ENCODE results near the gene EPB41L1. TPM values are rescaled to one million over a fixed set of nuclear protein-coding genes. Genes with fewer than 3 reads are reported as not detected.

EPB41L1 gene
- total and polyA plus RNA-seq, 2 experiments from 2014 or later: 17.0 to 19.2 TPM

GRCh38 chr20:36259177-36260061, 104.9 kb downstream of the EPB41L1 start:
- no peak for DNase-seq
- H3K9me3 ChIP-seq (ENCODE audit: low read depth): no peaks in the 10 kb centered on the region
- H3K9ac ChIP-seq: no peak overlapping the region
- 38 to 45% methylated on average over 15 to 16 of the region's 16 CpGs for WGBS, 2 experiments (ENCODE audit: low coverage in 1 of 2, low lambda C conversion rate in 2 of 2, missing lambda C conversion rate in 2 of 2)
- no peaks in the 10 kb centered on the region for H3K79me2 ChIP-seq (ENCODE audit: insufficient read depth)
- TF ChIP-seq EZH2phosphoT487 (IDR thresholded peaks at IDR 0.05; ENCODE audit: insufficient read depth, low read depth) (no peak), EZH2 (IDR thresholded peaks at IDR 0.05; ENCODE audit: insufficient read depth, poor library complexity, severe bottlenecking) (no peak)
- in situ Hi-C loops (cut with MboI): no loop called here
- no peaks in the 10 kb centered on the region for H3F3A ChIP-seq (ENCODE audit: insufficient read depth)
- no peaks in the 10 kb centered on the region for H4K20me1 ChIP-seq (ENCODE audit: insufficient read depth)
- H3K4me1 ChIP-seq (ENCODE audit: insufficient read depth): no peaks in the 10 kb centered on the region
- no peak overlapping the region for H2AFZ ChIP-seq
- no peaks in the 10 kb centered on the region; the same call in 1 of the 2 replicates for H3K36me3 ChIP-seq (ENCODE audit: low read depth)
- H3K9me2 ChIP-seq (ENCODE audit: insufficient read depth): no peaks in the 10 kb centered on the region
- H3K4me2 ChIP-seq (ENCODE audit: unreplicated experiment): no peak overlapping the region
- H3K27ac ChIP-seq: no peak overlapping the region
- no peak overlapping the region for H3K4me3 ChIP-seq
- H3K27me3 ChIP-seq (replicated peaks; ENCODE audit: insufficient read depth): no peaks in the 10 kb centered on the region; the same call in 1 of the 2 replicates

GRCh38 chr20:36260316-36260715, 105.8 kb downstream of the EPB41L1 start:
- Histone ChIP-seq H3K27ac (no peak overlapping the region), H3K4me2 (ENCODE audit: unreplicated experiment) (no peak overlapping the region), H4K20me1 (ENCODE audit: insufficient read depth) (no peaks in the 10 kb centered on the region), H3K27me3 (replicated peaks; ENCODE audit: insufficient read depth) (no peaks in the 10 kb centered on the region; the same call in 1 of the 2 replicates), H3K4me1 (ENCODE audit: insufficient read depth) (no peaks in the 10 kb centered on the region), H3K9me2 (ENCODE audit: insufficient read depth) (no peaks in the 10 kb centered on the region), H3K4me3 (no peak overlapping the region), H3F3A (ENCODE audit: insufficient read depth) (no peaks in the 10 kb centered on the region), H3K9me3 (ENCODE audit: low read depth) (no peaks in the 10 kb centered on the region), H3K9ac (no peak overlapping the region), H2AFZ (no peak overlapping the region), H3K79me2 (ENCODE audit: insufficient read depth) (no peaks in the 10 kb centered on the region), H3K36me3 (ENCODE audit: low read depth) (no peaks in the 10 kb centered on the region; the same call in 1 of the 2 replicates)
- in situ Hi-C loops (cut with MboI): no loop called here
- TF ChIP-seq EZH2 (IDR thresholded peaks at IDR 0.05; ENCODE audit: insufficient read depth, poor library complexity, severe bottlenecking) (no peak), EZH2phosphoT487 (IDR thresholded peaks at IDR 0.05; ENCODE audit: insufficient read depth, low read depth) (no peak)
- WGBS, 2 experiments (ENCODE audit: low coverage in 1 of 2, low lambda C conversion rate in 2 of 2, missing lambda C conversion rate in 2 of 2): 58 to 59% methylated on average over 7 of the region's 7 CpGs
- no peak for DNase-seq

GRCh38 chr20:36261389-36262105, 107.0 kb downstream of the EPB41L1 start:
- Histone ChIP-seq H3K27me3 (replicated peaks; ENCODE audit: insufficient read depth) (no peaks in the 10 kb centered on the region; the same call in 1 of the 2 replicates), H3K9me3 (ENCODE audit: low read depth) (no peaks in the 10 kb centered on the region), H4K20me1 (ENCODE audit: insufficient read depth) (no peaks in the 10 kb centered on the region), H2AFZ (no peak overlapping the region), H3F3A (ENCODE audit: insufficient read depth) (no peaks in the 10 kb centered on the region), H3K27ac (no peak overlapping the region), H3K79me2 (ENCODE audit: insufficient read depth) (no peaks in the 10 kb centered on the region), H3K36me3 (ENCODE audit: low read depth) (no peaks in the 10 kb centered on the region; the same call in 1 of the 2 replicates), H3K9ac (no peak overlapping the region), H3K9me2 (ENCODE audit: insufficient read depth) (no peaks in the 10 kb centered on the region), H3K4me3 (no peak overlapping the region), H3K4me2 (ENCODE audit: unreplicated experiment) (no peak overlapping the region), H3K4me1 (ENCODE audit: insufficient read depth) (no peaks in the 10 kb centered on the region)
- TF ChIP-seq EZH2 (IDR thresholded peaks at IDR 0.05; ENCODE audit: insufficient read depth, poor library complexity, severe bottlenecking) (no peak), EZH2phosphoT487 (IDR thresholded peaks at IDR 0.05; ENCODE audit: insufficient read depth, low read depth) (no peak)
- 73 to 75% methylated on average over 12 of the region's 12 CpGs for WGBS, 2 experiments (ENCODE audit: low coverage in 1 of 2, low lambda C conversion rate in 2 of 2, missing lambda C conversion rate in 2 of 2)
- DNase-seq: no peak
- in situ Hi-C loops (cut with MboI): no loop called here

- H4K20me1 ChIP-seq (ENCODE audit: insufficient read depth): no peaks in the 10 kb centered on the region
- no peaks in the 10 kb centered on the region for H3K79me2 ChIP-seq (ENCODE audit: insufficient read depth)
- H3K36me3 ChIP-seq (ENCODE audit: low read depth): no peaks in the 10 kb centered on the region
- in situ Hi-C loops (cut with MboI): no loop called here
- 78% methylated on average over 12 of the region's 12 CpGs for WGBS, 2 experiments (ENCODE audit: low coverage in 1 of 2, low lambda C conversion rate in 2 of 2, missing lambda C conversion rate in 2 of 2)
- no peak for TF ChIP-seq EZH2phosphoT487 (IDR thresholded peaks at IDR 0.05; ENCODE audit: insufficient read depth, low read depth)
- no peak for TF ChIP-seq EZH2 (IDR thresholded peaks at IDR 0.05; ENCODE audit: insufficient read depth, poor library complexity, severe bottlenecking)
- no peaks in the 10 kb centered on the region for H3F3A ChIP-seq (ENCODE audit: insufficient read depth)
- H3K9me3 ChIP-seq (ENCODE audit: low read depth): no peaks in the 10 kb centered on the region
- H3K4me3 ChIP-seq: no peak overlapping the region
- no peaks in the 10 kb centered on the region for H3K4me1 ChIP-seq (ENCODE audit: insufficient read depth)
- no peak overlapping the region for H3K27ac ChIP-seq
- H3K27me3 ChIP-seq (replicated peaks; ENCODE audit: insufficient read depth): peaks cover 3% of the 10 kb centered on the region; the same call in 1 of the 2 replicates
- no peaks in the 10 kb centered on the region for H3K9me2 ChIP-seq (ENCODE audit: insufficient read depth)
- H3K9ac ChIP-seq: no peak overlapping the region
- H2AFZ ChIP-seq: no peak overlapping the region
- no peak for DNase-seq
- H3K4me2 ChIP-seq (ENCODE audit: unreplicated experiment): no peak overlapping the region
These were observed 107.9 kb downstream of the EPB41L1 start for GRCh38 chr20:36262440-36262839.
